NOMO-1 treated with dmso at 0.1 percent for 144 hours (cell line): Measurements from ENCODE around the gene BPI.
"Not testable (repeated sequence)": the region's sequence is repeated elsewhere in the genome, so short reads cannot be mapped to it uniquely, and the experiment has no call there.

Experiments
- DNase-seq: peaks from one replicate; lab custom pipeline; 2025; ENCODE audit not compliant: unreplicated experiment; lab: John Stamatoyannopoulos, UW

Gene BPI

GRCh38 chr20:38303908-38304379, at the start of gene BPI:
TSS of gene BPI (plus strand) at chr20:38304156. CDS start at chr20:38304224, 68 bp downstream.
- DNase-seq, result peak; percentile 95

GRCh38 chr20:38254621-38255020, 49.3 kb upstream of the BPI start:
- not testable (repeated sequence) for DNase-seq

- DNase-seq, result no peak
These were observed 48.6 kb upstream of the BPI start for GRCh38 chr20:38255393-38255792.

GRCh38 chr20:38256021-38256420, 47.9 kb upstream of the BPI start:
- no peak for DNase-seq

- DNase-seq, result no peak
These were observed 47.0 kb upstream of the BPI start for GRCh38 chr20:38256966-38257365.

- DNase-seq, result no peak
These were observed 45.3 kb upstream of the BPI start for GRCh38 chr20:38258545-38259215.

GRCh38 chr20:38260025-38260377, 44.0 kb upstream of the BPI start:
- DNase-seq, result no peak

GRCh38 chr20:38260378-38261053, 43.4 kb upstream of the BPI start, which contains the start of gene KIAA1755:
TSS of gene KIAA1755 (minus strand) at chr20:38260735. CDS start at chr20:38260500, 235 bp downstream.
- DNase-seq, result no peak

- DNase-seq, result no peak
These were observed 42.9 kb upstream of the BPI start for GRCh38 chr20:38261054-38261390.

- DNase-seq, result no peak
These were observed 41.0 kb upstream of the BPI start for GRCh38 chr20:38262931-38263330.

GRCh38 chr20:38266426-38266825, 37.5 kb upstream of the BPI start:
- DNase-seq, result no peak

- DNase-seq, result no peak
These were observed 36.7 kb upstream of the BPI start for GRCh38 chr20:38267296-38267695.

- DNase-seq, result no peak
These were observed 35.9 kb upstream of the BPI start for GRCh38 chr20:38267901-38268514.

GRCh38 chr20:38269040-38269439, 34.9 kb upstream of the BPI start:
- no peak for DNase-seq

GRCh38 chr20:38269715-38270114, 34.2 kb upstream of the BPI start:
- DNase-seq, result no peak

GRCh38 chr20:38270869-38271605, 32.9 kb upstream of the BPI start:
- no peak for DNase-seq

GRCh38 chr20:38271608-38272120, 32.3 kb upstream of the BPI start:
- DNase-seq, result no peak

GRCh38 chr20:38272398-38272797, 31.6 kb upstream of the BPI start:
- no peak for DNase-seq

- DNase-seq, result no peak
These were observed 31.0 kb upstream of the BPI start for GRCh38 chr20:38272961-38273360.

GRCh38 chr20:38275815-38276550, 28.0 kb upstream of the BPI start:
- peak; percentile 73 for DNase-seq

GRCh38 chr20:38277285-38277684, 26.7 kb upstream of the BPI start:
- no peak for DNase-seq
